HCT116 (cell line): ENCODE measurements around the gene IMMP2L.

ENCODE experiments used
- CBX3 ChIP-seq: IDR thresholded peaks from 2 replicates; pipeline ENCODE4 v1.6.1; 2012; ENCODE audit warnings: low read depth
- EZH2 ChIP-seq: fragments of 200-600 bp; sonication (generic); IDR thresholded peaks from 2 replicates; pipeline ENCODE4 v1.6.1; 2017; ENCODE audit warnings: antibody characterized with exemption, mixed run types
- RAD21 ChIP-seq: IDR thresholded peaks from 2 replicates; pipeline ENCODE4 v1.6.1; 2012; ENCODE audit warnings: low read depth, mild to moderate bottlenecking
- ZNF274 ChIP-seq: fragments of 200-500 bp; sonication (Bioruptor generic); IDR thresholded peaks from 2 replicates; pipeline ENCODE4 v1.6.1; 2014; ENCODE audit warnings: mild to moderate bottlenecking, low read depth, low read length, inconsistent platforms
- TF ChIP-seq, protein P1 (sequence below), 3 experiments: fragments of 200-600 bp in 1 of 3; sonication (generic) in 1 of 3; IDR thresholded peaks in 2 of 3; conservative IDR thresholded peaks in 1 of 3; 2 replicates each; pipeline ENCODE4 v1.5.1; 2012 to 2017; ENCODE audit warnings: low read depth in 2 of 3, low read length in 2 of 3, antibody characterized with exemption in 1 of 3, borderline replicate concordance in 1 of 3, control low read depth in 1 of 3, mild to moderate bottlenecking in 1 of 3, mixed read lengths in 1 of 3, mixed run types in 1 of 3, moderate library complexity in 1 of 3; ENCODE audit not compliant: insufficient read depth in 1 of 3

DNA sequence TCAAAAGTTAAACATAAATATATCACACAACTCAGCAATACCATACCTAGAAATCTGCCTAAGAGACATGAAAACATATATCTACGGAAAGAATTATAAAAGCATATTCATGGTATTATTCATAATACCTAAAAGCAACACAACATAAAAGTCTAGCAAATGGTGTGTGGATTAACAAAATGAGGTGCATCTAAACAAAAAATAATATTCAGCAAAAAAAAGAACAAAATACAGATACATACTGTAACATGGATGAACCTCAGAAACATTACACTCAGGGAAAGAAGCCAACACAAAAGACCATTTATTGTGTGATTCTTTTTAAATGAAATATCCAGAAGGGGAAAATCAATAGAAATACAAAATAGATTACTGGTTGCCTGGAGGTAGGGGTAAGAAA lies 155.0 kb downstream of the IMMP2L start:
- TF ChIP-seq ZNF274 (no peak), EZH2 (no peak), RAD21 (no peak), CBX3 (no peak)
- TF ChIP-seq, protein P1, sequence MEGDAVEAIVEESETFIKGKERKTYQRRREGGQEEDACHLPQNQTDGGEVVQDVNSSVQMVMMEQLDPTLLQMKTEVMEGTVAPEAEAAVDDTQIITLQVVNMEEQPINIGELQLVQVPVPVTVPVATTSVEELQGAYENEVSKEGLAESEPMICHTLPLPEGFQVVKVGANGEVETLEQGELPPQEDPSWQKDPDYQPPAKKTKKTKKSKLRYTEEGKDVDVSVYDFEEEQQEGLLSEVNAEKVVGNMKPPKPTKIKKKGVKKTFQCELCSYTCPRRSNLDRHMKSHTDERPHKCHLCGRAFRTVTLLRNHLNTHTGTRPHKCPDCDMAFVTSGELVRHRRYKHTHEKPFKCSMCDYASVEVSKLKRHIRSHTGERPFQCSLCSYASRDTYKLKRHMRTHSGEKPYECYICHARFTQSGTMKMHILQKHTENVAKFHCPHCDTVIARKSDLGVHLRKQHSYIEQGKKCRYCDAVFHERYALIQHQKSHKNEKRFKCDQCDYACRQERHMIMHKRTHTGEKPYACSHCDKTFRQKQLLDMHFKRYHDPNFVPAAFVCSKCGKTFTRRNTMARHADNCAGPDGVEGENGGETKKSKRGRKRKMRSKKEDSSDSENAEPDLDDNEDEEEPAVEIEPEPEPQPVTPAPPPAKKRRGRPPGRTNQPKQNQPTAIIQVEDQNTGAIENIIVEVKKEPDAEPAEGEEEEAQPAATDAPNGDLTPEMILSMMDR (IDR thresholded peaks at IDR 0.05 in 2 of 3, conservative IDR thresholded peaks at IDR 0.05 in 1 of 3; ENCODE audit: borderline replicate concordance in 1 of 3, insufficient read depth in 1 of 3, low read depth in 2 of 3, low read length in 2 of 3) = no peak
